ENCODE data around the gene ASIC1.

Gene ASIC1

GRCh38 chr12:50069539-50069938 lies 12.1 kb downstream of the ASIC1 start:
- TF ChIP-seq RAD21 (IDR thresholded peaks at IDR 0.05; ENCODE audit: low read depth) (no peak), REST (IDR thresholded peaks at IDR 0.05; ENCODE audit: low read depth) (no peak), CEBPB (IDR thresholded peaks at IDR 0.05) (no peak), FOXM1 (IDR thresholded peaks at IDR 0.05; ENCODE audit: borderline replicate concordance, low read depth) (no peak), YY1 (IDR thresholded peaks at IDR 0.05; ENCODE audit: low read depth) (no peak), EGR1 (IDR thresholded peaks at IDR 0.05) (no peak), TCF12 (IDR thresholded peaks at IDR 0.05; ENCODE audit: low read depth) (no peak), MAX (IDR thresholded peaks at IDR 0.05) (no peak), NFIC (IDR thresholded peaks at IDR 0.05) (no peak), ZBTB7A (IDR thresholded peaks at IDR 0.05; ENCODE audit: low read depth) (no peak)

- no peak for TF ChIP-seq CREB1 (IDR thresholded peaks at IDR 0.05; ENCODE audit: low read depth)
- TF ChIP-seq USF1 (IDR thresholded peaks at IDR 0.05) = no peak
- TF ChIP-seq RAD21 (IDR thresholded peaks at IDR 0.05; ENCODE audit: low read depth) = peak; percentile 94
- no peak for TF ChIP-seq MAX (IDR thresholded peaks at IDR 0.05)
- TF ChIP-seq ZBTB7A (IDR thresholded peaks at IDR 0.05; ENCODE audit: low read depth) = no peak
- no peak for TF ChIP-seq TCF12 (IDR thresholded peaks at IDR 0.05; ENCODE audit: low read depth)
- TF ChIP-seq TAF1 (IDR thresholded peaks at IDR 0.05; ENCODE audit: low read depth) = no peak
- no peak for TF ChIP-seq REST (IDR thresholded peaks at IDR 0.05; ENCODE audit: low read depth)
Observed at GRCh38 chr12:50070314-50071060, 13.1 kb downstream of the ASIC1 start.

GRCh38 chr12:50072198-50072907 lies 15.0 kb downstream of the ASIC1 start:
- TF ChIP-seq EGR1 (IDR thresholded peaks at IDR 0.05) = no peak
- TF ChIP-seq ZBTB7A (IDR thresholded peaks at IDR 0.05; ENCODE audit: low read depth) = no peak

GRCh38 chr12:50073206-50073605 lies 15.8 kb downstream of the ASIC1 start:
- no peak for TF ChIP-seq REST (IDR thresholded peaks at IDR 0.05; ENCODE audit: low read depth)
- no peak for TF ChIP-seq EGR1 (IDR thresholded peaks at IDR 0.05)
- no peak for TF ChIP-seq ZBTB7A (IDR thresholded peaks at IDR 0.05; ENCODE audit: low read depth)
- no peak for TF ChIP-seq YY1 (IDR thresholded peaks at IDR 0.05; ENCODE audit: low read depth)
- no peak for TF ChIP-seq FOXM1 (IDR thresholded peaks at IDR 0.05; ENCODE audit: borderline replicate concordance, low read depth)
- TF ChIP-seq RAD21 (IDR thresholded peaks at IDR 0.05; ENCODE audit: low read depth) = no peak
- TF ChIP-seq MAX (IDR thresholded peaks at IDR 0.05) = no peak
- no peak for TF ChIP-seq TCF12 (IDR thresholded peaks at IDR 0.05; ENCODE audit: low read depth)
- no peak for TF ChIP-seq CEBPB (IDR thresholded peaks at IDR 0.05)
- TF ChIP-seq TEAD4 (IDR thresholded peaks at IDR 0.05) = no peak

- no peak for TF ChIP-seq EGR1 (IDR thresholded peaks at IDR 0.05)
Observed at GRCh38 chr12:50073712-50074111, 16.3 kb downstream of the ASIC1 start.
